Liver (tissue), 9 donors: ENCODE results near the gene ERC2. TPM values are rescaled to one million over a fixed set of nuclear protein-coding genes. Genes with fewer than 3 reads are reported as not detected.
"Not testable (repeated sequence)": the region's sequence is repeated elsewhere in the genome, so short reads cannot be mapped to it uniquely, and the experiment has no call there.

ENCODE experiments used
- DNase-seq: peaks from one replicate; pipeline ENCODE4 v3.0.0-alpha.2; 2017; ENCODE audit warnings: low spot score
- H3K27ac ChIP-seq, 2 donors: one replicate each; pipeline ENCODE4 v1.7.0; 2013; ENCODE audit warnings: inconsistent platforms in 2 of 2, low read length in 2 of 2, control low read depth in 1 of 2, low read depth in 1 of 2, mild to moderate bottlenecking in 1 of 2
- H3K27me3 ChIP-seq, 4 donors: one replicate each; pipeline versions ENCODE4 v1.6.1 to v1.7.0; 2013; ENCODE audit warnings: low read length in 3 of 4, inconsistent platforms in 1 of 4, mild to moderate bottlenecking in 1 of 4, moderate library complexity in 1 of 4; ENCODE audit not compliant: control insufficient read depth in 4 of 4, insufficient read depth in 4 of 4
- H3K36me3 ChIP-seq, 4 donors: one replicate each; pipeline versions ENCODE4 v1.6.1 to v1.7.0; 2013; ENCODE audit warnings: low read length in 3 of 4, mild to moderate bottlenecking in 3 of 4, low read depth in 1 of 4, moderate library complexity in 1 of 4; ENCODE audit not compliant: control insufficient read depth in 4 of 4, insufficient read depth in 3 of 4
- H3K4me1 ChIP-seq, 4 donors: one replicate each; pipeline versions ENCODE4 v1.6.1 to v1.7.0; 2013; ENCODE audit warnings: low read length in 3 of 4, mild to moderate bottlenecking in 3 of 4, moderate library complexity in 1 of 4; ENCODE audit not compliant: control insufficient read depth in 4 of 4, insufficient read depth in 4 of 4
- H3K4me3 ChIP-seq, 3 donors: one replicate each; pipeline versions ENCODE4 v1.6.1 to v1.7.0; 2013; ENCODE audit warnings: low read length in 3 of 3, control low read depth in 1 of 3, low read depth in 1 of 3, mild to moderate bottlenecking in 1 of 3
- H3K9ac ChIP-seq, 2 donors: one replicate each; pipeline ENCODE4 v1.7.0; 2013; ENCODE audit warnings: low read length in 2 of 2, mild to moderate bottlenecking in 2 of 2, moderate library complexity in 2 of 2, control low read depth in 1 of 2, low read depth in 1 of 2
- H3K9me3 ChIP-seq, 4 donors: one replicate each; pipeline versions ENCODE4 v1.6.1 to v1.7.0; 2013; ENCODE audit warnings: low read length in 3 of 4; ENCODE audit not compliant: control insufficient read depth in 4 of 4
- ATF3 ChIP-seq: IDR thresholded peaks from 2 replicates; pipeline ENCODE4 v1.6.1; 2016; ENCODE audit warnings: antibody characterized with exemption
- CTCF ChIP-seq: fragments of 150-350 bp; IDR thresholded peaks from 2 replicates; pipeline ENCODE4 v1.5.1; 2017; ENCODE audit warnings: improper control_type of control experiment, low read depth, low read length; ENCODE audit not compliant: missing input control
- EGR1 ChIP-seq, 2 donors: IDR thresholded peaks; 2 replicates each; pipeline ENCODE4 v1.6.1; 2016 to 2018; ENCODE audit warnings: antibody characterized with exemption in 2 of 2, low read depth in 2 of 2
- FOXA1 ChIP-seq: IDR thresholded peaks from 2 replicates; pipeline ENCODE4 v1.6.1; 2016; ENCODE audit warnings: antibody characterized with exemption
- FOXA2 ChIP-seq: IDR thresholded peaks from 2 replicates; pipeline ENCODE4 v1.6.1; 2016; ENCODE audit warnings: antibody characterized with exemption
- GABPA ChIP-seq, 2 donors: IDR thresholded peaks in 1 of 2; conservative IDR thresholded peaks in 1 of 2; 2 replicates each; pipeline ENCODE4 v1.6.1; 2016; ENCODE audit warnings: antibody characterized with exemption in 2 of 2, mild to moderate bottlenecking in 1 of 2, moderate library complexity in 1 of 2
- HNF4A ChIP-seq, 2 donors: conservative IDR thresholded peaks; 2 replicates each; pipeline ENCODE4 v1.6.1; 2016; ENCODE audit warnings: antibody characterized with exemption in 2 of 2, mild to moderate bottlenecking in 2 of 2
- HNF4G ChIP-seq: IDR thresholded peaks from 2 replicates; pipeline ENCODE4 v1.6.1; 2016; ENCODE audit warnings: antibody characterized with exemption
- JUND ChIP-seq, 2 donors: IDR thresholded peaks; 2 replicates each; pipeline ENCODE4 v1.6.1; 2016; ENCODE audit warnings: antibody characterized with exemption in 2 of 2
- MAX ChIP-seq: IDR thresholded peaks from 2 replicates; pipeline ENCODE4 v1.6.1; 2016; ENCODE audit warnings: antibody characterized with exemption
- NR2F2 ChIP-seq: IDR thresholded peaks from 2 replicates; pipeline ENCODE4 v1.6.1; 2016; ENCODE audit warnings: antibody characterized with exemption
- RAD21 ChIP-seq, 2 donors: IDR thresholded peaks; 2 replicates each; pipeline ENCODE4 v1.6.1; 2016; ENCODE audit warnings: antibody characterized with exemption in 2 of 2, mild to moderate bottlenecking in 2 of 2
- REST ChIP-seq: IDR thresholded peaks from 2 replicates; pipeline ENCODE4 v1.6.1; 2016; ENCODE audit warnings: antibody characterized with exemption, mild to moderate bottlenecking
- RXRA ChIP-seq, 2 donors: IDR thresholded peaks; 2 replicates each; pipeline ENCODE4 v1.6.1; 2017 to 2018; ENCODE audit warnings: antibody characterized with exemption in 2 of 2, mild to moderate bottlenecking in 1 of 2
- SP1 ChIP-seq: IDR thresholded peaks from 2 replicates; pipeline ENCODE4 v1.6.1; 2018; ENCODE audit warnings: antibody characterized with exemption, mild to moderate bottlenecking
- TAF1 ChIP-seq: conservative IDR thresholded peaks from 2 replicates; pipeline ENCODE4 v1.6.1; 2016; ENCODE audit warnings: antibody characterized with exemption, mild to moderate bottlenecking
- YY1 ChIP-seq: IDR thresholded peaks from 2 replicates; pipeline ENCODE4 v1.6.1; 2016; ENCODE audit warnings: antibody characterized with exemption, mild to moderate bottlenecking
- ZBTB33 ChIP-seq: IDR thresholded peaks from 2 replicates; pipeline ENCODE4 v1.6.1; 2016; ENCODE audit warnings: antibody characterized with exemption
- WGBS: extraction: QIAGEN DNeasy Blood & Tissue Kit; methylation state at CpG from one replicate; pipeline ENCODE4 v1.1.7; 2013; 5-methylcytosine and 5-hydroxymethylcytosine counted together
- polyA plus RNA-seq, 2 donors: library from polyadenylated mRNA; stranded (reverse) in 1 of 2; unstranded in 1 of 2; fragments of 200-250 nt in 1 of 2; fragments of >200 nt in 1 of 2; fragmentation: Nextera tagmentation in 1 of 2; extraction: Ambion mirVana in 1 of 2; gene quantifications; one replicate each; pipeline versions ENCODE4 v1.2.1 to v1.2.3, GENCODE V29; 2013 to 2015
- total RNA-seq, 2 donors: library from RNA; depleted of rRNA; stranded (reverse); fragments of >200 nt; gene quantifications; one replicate each; pipeline ENCODE4 v1.2.3, GENCODE V29; 2014
- donor health status: healthy.
- donor health status: healthy.
- donor health status: healthy.
- donor health status: healthy.
- donor health status: healthy.

The ERC2 gene
- total and polyA plus RNA-seq, 4 donors = 0.14 to 0.25 TPM; not detected in 2

- no peak overlapping the region for H3K27ac ChIP-seq
- H3K27me3 ChIP-seq = no peaks in the 10 kb centered on the region
- H3K4me1 ChIP-seq = no peaks in the 10 kb centered on the region
- TF ChIP-seq GABPA (IDR thresholded peaks at IDR 0.05 in 1 of 2, conservative IDR thresholded peaks at IDR 0.05 in 1 of 2) (no peak), SP1 (no peak), ZBTB33 (no peak), JUND (IDR thresholded peaks at IDR 0.05) (no peak), RXRA (IDR thresholded peaks at IDR 0.05) (no peak), FOXA1 (no peak), EGR1 (IDR thresholded peaks at IDR 0.05; ENCODE audit: low read depth in 2 of 2) (no peak), RAD21 (IDR thresholded peaks at IDR 0.05) (no peak), HNF4A (conservative IDR thresholded peaks at IDR 0.05) (no peak), TAF1 (no peak), FOXA2 (no peak), MAX (no peak)
- no peaks in the 10 kb centered on the region for H3K36me3 ChIP-seq
- H3K4me3 ChIP-seq = no peak overlapping the region
- H3K9me3 ChIP-seq = peaks cover 0 to 1% (median 0%) of the 10 kb centered on the region in 4 donors
- no peak overlapping the region for H3K9ac ChIP-seq
- DNase-seq = no peak
- 56% methylated on average over 4 of the region's 4 CpGs for WGBS
Observed at GRCh38 chr3:56019490-56020146, 448.6 kb downstream of the ERC2 start.

GRCh38 chr3:56015374-56015773 lies 452.9 kb downstream of the ERC2 start:
- H3K27me3 ChIP-seq = not testable (repeated sequence)
- 59% methylated on average over 1 of the region's 1 CpG for WGBS

GRCh38 chr3:56012721-56013120 lies 455.5 kb downstream of the ERC2 start:
- Histone ChIP-seq H3K27ac (no peak overlapping the region), H3K36me3 (no peaks in the 10 kb centered on the region), H3K4me1 (no peaks in the 10 kb centered on the region), H3K27me3 (peaks cover 0 to 4% (median 0%) of the 10 kb centered on the region in 4 donors), H3K9me3 (peaks cover 0 to 1% (median 0%) of the 10 kb centered on the region in 4 donors), H3K9ac (no peak overlapping the region), H3K4me3 (no peak overlapping the region)
- DNase-seq = no peak
- 80% methylated on average over 4 of the region's 4 CpGs for WGBS
- TF ChIP-seq RAD21 (IDR thresholded peaks at IDR 0.05) (no peak), EGR1 (IDR thresholded peaks at IDR 0.05; ENCODE audit: low read depth in 2 of 2) (no peak), TAF1 (no peak), GABPA (IDR thresholded peaks at IDR 0.05 in 1 of 2, conservative IDR thresholded peaks at IDR 0.05 in 1 of 2) (no peak), YY1 (no peak), HNF4A (conservative IDR thresholded peaks at IDR 0.05) (no peak), ZBTB33 (no peak), FOXA2 (no peak), CTCF (no peak), SP1 (no peak), ATF3 (no peak), REST (no peak), HNF4G (no peak), NR2F2 (no peak), FOXA1 (no peak)

More at GRCh38 chr3:56015374-56015773, 452.9 kb downstream of the ERC2 start:
- H3K9ac ChIP-seq, DNase-seq, H3K9me3 ChIP-seq, H3K4me3 ChIP-seq, H3K36me3 ChIP-seq, H3K4me1 ChIP-seq, H3K27ac ChIP-seq: not testable (repeated sequence)
